Left ventricle myocardium inferior (tissue), 1 donor: ENCODE data around the gene SCN8A. TPM values are rescaled to one million over a fixed set of nuclear protein-coding genes. Genes with fewer than 3 reads are reported as not detected.

ENCODE experiments used
- DNase-seq: peaks from one replicate; pipeline ENCODE4 v3.0.0-alpha.2; 2020
- H3K27ac ChIP-seq: fragments of 200-600 bp; replicated peaks from 2 replicates; pipeline ENCODE4 v1.8.0; 2021
- H3K27me3 ChIP-seq: fragments of 200-600 bp; 2 replicates; pipeline ENCODE4 v1.8.0; 2021; ENCODE audit warnings: low read depth
- H3K36me3 ChIP-seq: fragments of 200-600 bp; 2 replicates; pipeline ENCODE4 v1.8.0; 2021
- H3K4me1 ChIP-seq: fragments of 200-600 bp; 2 replicates; pipeline ENCODE4 v1.8.0; 2021
- H3K4me3 ChIP-seq: fragments of 200-600 bp; 2 replicates; pipeline ENCODE4 v1.8.0; 2021; ENCODE audit warnings: mild to moderate bottlenecking, moderate library complexity
- H3K9me3 ChIP-seq: fragments of 200-600 bp; replicated peaks from 2 replicates; pipeline ENCODE4 v1.8.0; 2021
- intact Hi-C: fragments of 100-400 bp; cut with micrococcal nuclease; formaldehyde crosslinking; loops from one replicate; pipeline ENCODE4 v1.11.0; 2022
- total RNA-seq: library from RNA; stranded (reverse); fragmentation: NEBNext Ultra II Directional; extraction: Animal tissue kit (Norgen Biotek cat#: 25700); gene quantifications from one replicate; pipeline ENCODE4 v1.2.1, GENCODE V29; 2021
- TF ChIP-seq, protein P1 (sequence below): fragments of 200-600 bp; IDR thresholded peaks from 2 replicates; pipeline ENCODE4 v1.8.0; 2021; ENCODE audit warnings: antibody characterized with exemption, mild to moderate bottlenecking, borderline replicate concordance
- donor health status: DM: no; HTN: yes; CAD: no; lungs with severe emphysema.

SCN8A gene
- total RNA-seq, 1 donor from 2014 or later = 0.41 TPM

DNA sequence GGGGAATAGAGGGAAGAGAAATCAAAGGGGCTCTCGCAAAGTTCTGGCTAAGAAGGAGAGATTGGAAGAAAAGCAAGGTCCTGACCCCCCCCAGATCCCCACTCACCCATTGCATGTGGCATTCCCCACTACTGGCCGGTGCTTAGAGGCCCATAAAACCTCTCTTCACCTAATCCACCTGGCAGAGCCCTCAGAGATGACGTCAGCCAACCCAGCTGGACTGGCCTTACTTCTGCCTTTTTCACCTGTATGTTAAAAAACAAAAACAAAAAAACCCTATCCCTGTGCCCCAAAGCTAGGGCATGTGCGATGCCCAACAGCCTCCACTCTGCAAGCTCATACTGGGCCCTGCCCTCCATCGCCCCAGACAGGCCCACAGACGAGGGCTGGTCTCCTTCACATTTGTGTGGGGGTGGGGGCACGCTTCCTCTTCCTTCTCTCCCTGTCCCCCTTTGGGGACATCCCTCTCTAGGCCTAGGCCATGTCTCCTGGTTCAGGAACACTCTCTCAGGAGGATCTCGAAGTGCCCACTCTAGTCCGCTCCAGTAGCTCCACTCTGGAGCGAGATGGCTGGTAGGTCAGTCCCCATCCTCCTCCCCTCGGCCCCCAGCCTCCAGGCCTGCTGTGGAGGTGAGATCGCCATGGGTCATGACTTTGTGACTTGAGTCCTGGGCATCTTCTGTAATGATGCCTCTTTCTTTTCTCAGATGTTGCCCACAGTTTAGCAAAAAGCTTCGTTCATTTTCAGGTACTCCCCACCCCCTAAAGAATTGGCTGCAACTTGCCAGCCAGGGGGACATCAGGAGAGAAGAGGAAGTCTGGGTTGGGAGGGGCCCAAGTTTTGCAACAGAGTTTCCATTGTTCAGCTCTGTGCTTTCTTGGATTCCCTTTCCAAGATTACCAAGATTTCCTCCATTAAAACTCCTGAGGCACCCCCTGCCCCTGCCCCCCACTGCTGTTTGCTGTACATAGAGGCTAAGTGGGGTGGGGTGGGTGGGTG lies 220.5 kb downstream of the SCN8A start:
- DNase-seq = no peak
- TF ChIP-seq, protein P1, sequence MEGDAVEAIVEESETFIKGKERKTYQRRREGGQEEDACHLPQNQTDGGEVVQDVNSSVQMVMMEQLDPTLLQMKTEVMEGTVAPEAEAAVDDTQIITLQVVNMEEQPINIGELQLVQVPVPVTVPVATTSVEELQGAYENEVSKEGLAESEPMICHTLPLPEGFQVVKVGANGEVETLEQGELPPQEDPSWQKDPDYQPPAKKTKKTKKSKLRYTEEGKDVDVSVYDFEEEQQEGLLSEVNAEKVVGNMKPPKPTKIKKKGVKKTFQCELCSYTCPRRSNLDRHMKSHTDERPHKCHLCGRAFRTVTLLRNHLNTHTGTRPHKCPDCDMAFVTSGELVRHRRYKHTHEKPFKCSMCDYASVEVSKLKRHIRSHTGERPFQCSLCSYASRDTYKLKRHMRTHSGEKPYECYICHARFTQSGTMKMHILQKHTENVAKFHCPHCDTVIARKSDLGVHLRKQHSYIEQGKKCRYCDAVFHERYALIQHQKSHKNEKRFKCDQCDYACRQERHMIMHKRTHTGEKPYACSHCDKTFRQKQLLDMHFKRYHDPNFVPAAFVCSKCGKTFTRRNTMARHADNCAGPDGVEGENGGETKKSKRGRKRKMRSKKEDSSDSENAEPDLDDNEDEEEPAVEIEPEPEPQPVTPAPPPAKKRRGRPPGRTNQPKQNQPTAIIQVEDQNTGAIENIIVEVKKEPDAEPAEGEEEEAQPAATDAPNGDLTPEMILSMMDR = no peak
- Histone ChIP-seq H3K4me3 (no peak overlapping the region), H3K9me3 (no peaks in the 10 kb centered on the region), H3K4me1 (peaks cover 28% of the 10 kb centered on the region), H3K27me3 (peaks cover 18% of the 10 kb centered on the region), H3K27ac (no peak overlapping the region), H3K36me3 (no peaks in the 10 kb centered on the region)
- intact Hi-C loops = no loop called here

DNA sequence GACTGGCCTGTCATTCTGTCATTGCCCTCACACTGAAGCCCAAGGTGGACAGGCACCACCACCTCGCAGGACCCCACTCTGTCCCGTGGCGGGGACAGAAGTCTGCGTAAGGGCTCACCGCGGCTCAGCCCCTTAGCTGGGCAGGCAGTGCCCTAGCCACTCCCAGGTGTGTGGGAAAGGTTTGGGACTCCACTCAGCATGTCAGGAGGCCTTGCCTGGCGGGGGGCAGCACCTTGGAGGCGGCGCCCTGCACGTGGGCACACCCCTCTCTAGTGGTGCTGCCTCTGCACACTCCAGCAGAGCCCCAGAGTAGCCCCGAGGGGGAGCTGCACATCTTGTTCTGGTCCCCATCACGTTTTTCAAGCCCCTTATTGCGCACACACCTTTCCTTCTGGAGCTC lies 221.8 kb downstream of the SCN8A start:
- Histone ChIP-seq H3K27me3 (peaks cover 24% of the 10 kb centered on the region), H3K4me1 (peaks cover 28% of the 10 kb centered on the region), H3K27ac (no peak overlapping the region), H3K36me3 (no peaks in the 10 kb centered on the region), H3K9me3 (no peaks in the 10 kb centered on the region), H3K4me3 (no peak overlapping the region)
- intact Hi-C loops = no loop called here
- DNase-seq = no peak
- TF ChIP-seq, protein P1 = no peak

DNA sequence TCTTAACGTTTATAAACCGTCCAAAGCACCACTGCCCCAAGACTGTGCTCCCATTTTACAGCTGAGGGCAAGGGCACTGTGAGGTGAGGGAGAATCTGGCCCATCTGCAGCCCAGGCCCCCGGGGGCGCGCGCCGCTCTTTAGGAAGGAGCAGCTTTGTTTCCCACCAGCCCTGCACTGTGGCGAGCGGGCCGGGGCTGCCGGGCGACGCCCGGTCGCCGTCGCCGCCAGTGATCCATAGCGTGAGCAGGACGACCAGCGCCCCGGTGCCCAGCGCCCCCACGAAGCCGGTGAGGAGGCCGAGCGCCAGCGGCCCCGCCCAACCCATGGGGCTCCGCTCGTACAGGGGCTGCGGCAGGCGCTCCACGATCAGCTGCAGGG lies 222.9 kb downstream of the SCN8A start:
- intact Hi-C loops = no loop called here
- peak overlapping the region; percentile 87 for H3K27ac ChIP-seq
- peak overlapping the region; percentile 67 for H3K4me3 ChIP-seq
- TF ChIP-seq, protein P1 = no peak
- no peaks in the 10 kb centered on the region for H3K36me3 ChIP-seq
- DNase-seq = no peak
- H3K27me3 ChIP-seq = peaks cover 35% of the 10 kb centered on the region
- H3K4me1 ChIP-seq = peaks cover 28% of the 10 kb centered on the region
- H3K9me3 ChIP-seq = no peaks in the 10 kb centered on the region

GRCh38 chr12:51814311-51815088 lies 223.5 kb downstream of the SCN8A start:
- H3K4me3 ChIP-seq = peak overlapping the region; percentile 67
- H3K27me3 ChIP-seq = peaks cover 41% of the 10 kb centered on the region
- intact Hi-C loops = no loop called here

GRCh38 chr12:51815571-51815970 lies 224.5 kb downstream of the SCN8A start:
- TF ChIP-seq, protein P1 = no peak
- no peak overlapping the region for H3K4me3 ChIP-seq
- intact Hi-C loops = no loop called here
- H3K4me1 ChIP-seq = peaks cover 37% of the 10 kb centered on the region
- H3K9me3 ChIP-seq = no peaks in the 10 kb centered on the region
- H3K27ac ChIP-seq = no peak overlapping the region
- DNase-seq = no peak
- no peaks in the 10 kb centered on the region for H3K36me3 ChIP-seq
- H3K27me3 ChIP-seq = peaks cover 50% of the 10 kb centered on the region

More at GRCh38 chr12:51814311-51815088, 223.5 kb downstream of the SCN8A start:
- TF ChIP-seq, protein P1 = peak; percentile 73
- Histone ChIP-seq H3K36me3 (no peaks in the 10 kb centered on the region), H3K27ac (peak overlapping the region; percentile 87), H3K4me1 (peaks cover 28% of the 10 kb centered on the region), H3K9me3 (no peaks in the 10 kb centered on the region)
- DNase-seq = peak; percentile 81
